Measurements from ENCODE around the gene LACC1. TPM values are rescaled to one million over a fixed set of nuclear protein-coding genes. Genes with fewer than 3 reads are reported as not detected.

Gene LACC1
- total RNA-seq, 1 donor from 2014 or later: 11.9 TPM

- H3K27ac ChIP-seq: no peak overlapping the region
- H3K4me1 ChIP-seq: no peaks in the 10 kb centered on the region
- intact Hi-C loops (cut with DNase I): loop anchor here (10.0 kb wide), 1 partner anchor 129 kb away; no protein-coding TSS in a partner anchor
- no peaks in the 10 kb centered on the region for H3K9me3 ChIP-seq
- no peak for TF ChIP-seq CTCF (IDR thresholded peaks at IDR 0.05)
- no peaks in the 10 kb centered on the region for H3K36me3 ChIP-seq
- DNase-seq (no peak), ATAC-seq (no peak)
- no peaks in the 10 kb centered on the region for H3K27me3 ChIP-seq (ENCODE audit: low read depth)
- no peak overlapping the region for H3K4me3 ChIP-seq
These were observed 35.7 kb downstream of the LACC1 start for GRCh38 chr13:43915451-43915850.

- no peak for ATAC-seq
These were observed 37.1 kb downstream of the LACC1 start for GRCh38 chr13:43916828-43917227.

GRCh38 chr13:43918636-43919035 is 38.9 kb downstream of the LACC1 start:
- Histone ChIP-seq H3K4me1 (no peaks in the 10 kb centered on the region), H3K27ac (no peak overlapping the region), H3K9me3 (no peaks in the 10 kb centered on the region), H3K4me3 (no peak overlapping the region), H3K36me3 (no peaks in the 10 kb centered on the region), H3K27me3 (ENCODE audit: low read depth) (peaks cover 5% of the 10 kb centered on the region)
- ATAC-seq: no peak
- DNase-seq: no peak
- TF ChIP-seq CTCF (IDR thresholded peaks at IDR 0.05): no peak
- intact Hi-C loops (cut with DNase I): loop anchor here (10.0 kb wide), 1 partner anchor 126 kb away; no protein-coding TSS in a partner anchor

More at GRCh38 chr13:43916828-43917227, 37.1 kb downstream of the LACC1 start:
- DNase-seq: no peak
- Histone ChIP-seq H3K9me3 (no peaks in the 10 kb centered on the region), H3K36me3 (no peaks in the 10 kb centered on the region), H3K4me1 (no peaks in the 10 kb centered on the region), H3K27ac (no peak overlapping the region), H3K4me3 (no peak overlapping the region), H3K27me3 (ENCODE audit: low read depth) (no peaks in the 10 kb centered on the region)
- no peak for TF ChIP-seq CTCF (IDR thresholded peaks at IDR 0.05)
- intact Hi-C loops (cut with DNase I): loop anchor here (10.0 kb wide), 1 partner anchor 128 kb away; no protein-coding TSS in a partner anchor

GRCh38 chr13:43920965-43921674 is 41.4 kb downstream of the LACC1 start:
- no peak for ATAC-seq

GRCh38 chr13:43924549-43925245 is 45.0 kb downstream of the LACC1 start:
- Histone ChIP-seq H3K4me1 (no peaks in the 10 kb centered on the region), H3K27me3 (ENCODE audit: low read depth) (peaks cover 5% of the 10 kb centered on the region), H3K27ac (no peak overlapping the region), H3K9me3 (no peaks in the 10 kb centered on the region), H3K4me3 (no peak overlapping the region), H3K36me3 (no peaks in the 10 kb centered on the region)
- no peak for TF ChIP-seq CTCF (IDR thresholded peaks at IDR 0.05)
- no peak for DNase-seq
- peak; percentile 35 to 66 for ATAC-seq
- intact Hi-C loops (cut with DNase I): no loop called here

More at GRCh38 chr13:43920965-43921674, 41.4 kb downstream of the LACC1 start:
- H3K27me3 ChIP-seq (ENCODE audit: low read depth): peaks cover 5% of the 10 kb centered on the region
- DNase-seq: no peak
- no peaks in the 10 kb centered on the region for H3K36me3 ChIP-seq
- H3K9me3 ChIP-seq: no peaks in the 10 kb centered on the region
- H3K4me1 ChIP-seq: no peaks in the 10 kb centered on the region
- TF ChIP-seq CTCF (IDR thresholded peaks at IDR 0.05): no peak
- no peak overlapping the region for H3K4me3 ChIP-seq
- intact Hi-C loops (cut with DNase I): no loop called here
- H3K27ac ChIP-seq: no peak overlapping the region
